B cell (primary cell): ENCODE measurements around the gene KIAA0753.

ENCODE experiments used
- CTCF ChIP-seq: fragments of 200-600 bp; IDR thresholded peaks from one replicate; pipeline ENCODE4 v1.8.0; 2022; ENCODE audit warnings: antibody characterized with exemption, mild to moderate bottlenecking
- EZH2 ChIP-seq: IDR thresholded peaks from 2 replicates; pipeline ENCODE4 v1.6.1; 2012; ENCODE audit warnings: borderline replicate concordance, low read depth, mild to moderate bottlenecking, moderate library complexity, low read length; ENCODE audit not compliant: insufficient read depth, poor library complexity, severe bottlenecking

GRCh38 chr17:6551869-6552531 is 88.5 kb downstream of the KIAA0753 start:
- TF ChIP-seq CTCF, result no peak
- no peak for TF ChIP-seq EZH2
